ENCODE data around the gene SLCO2A1. TPM values are rescaled to one million over a fixed set of nuclear protein-coding genes. Genes with fewer than 3 reads are reported as not detected.

The SLCO2A1 gene
- total and polyA plus RNA-seq, 8 donors = 1.9 to 121 (median 8.8) TPM

DNA sequence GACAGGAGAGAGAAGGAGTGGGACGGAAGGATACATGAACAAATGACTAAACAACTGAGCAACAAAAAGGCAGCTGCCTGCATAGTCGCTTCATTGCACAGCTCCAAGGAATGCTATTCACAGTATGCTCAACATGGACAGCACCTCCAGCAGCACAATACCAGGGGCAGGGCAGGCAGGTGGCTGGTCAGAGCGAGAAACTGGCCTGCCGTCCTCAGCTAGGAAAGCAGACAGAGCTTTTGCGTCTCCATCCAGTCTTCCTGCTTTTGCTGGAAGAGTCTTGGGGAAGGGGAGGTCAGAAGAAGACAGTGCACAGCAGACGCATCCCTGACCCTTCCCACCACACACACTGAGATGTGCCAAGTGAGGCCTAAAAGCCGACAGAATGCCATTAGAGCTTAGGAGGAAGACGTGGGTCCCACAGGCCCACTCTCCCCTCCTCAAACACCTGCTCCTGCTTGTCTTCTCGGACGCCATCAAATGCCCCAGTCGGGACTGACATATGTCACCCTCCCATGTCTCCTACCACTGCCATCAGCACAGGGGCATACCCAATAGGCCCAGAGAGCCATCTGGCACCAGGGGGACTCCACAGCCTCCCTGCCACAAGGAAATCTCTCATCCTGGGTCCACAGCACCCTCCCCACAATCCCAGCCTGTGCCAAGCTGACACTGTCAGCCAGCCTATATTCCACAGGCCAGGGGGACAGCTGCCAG is 137.9 kb downstream of the SLCO2A1 start:
- H3K4me1 ChIP-seq = peaks cover 19 to 25% (median 24%) of the 10 kb centered on the region in 4 donors
- peaks cover 0 to 29% (median 18%) of the 10 kb centered on the region in 3 donors for H3K27me3 ChIP-seq
- H3K4me3 ChIP-seq = no peak overlapping the region
- DNase-seq = no peak
- no peak for TF ChIP-seq POLR2A (IDR thresholded peaks at IDR 0.05)
- TF ChIP-seq, protein P1, sequence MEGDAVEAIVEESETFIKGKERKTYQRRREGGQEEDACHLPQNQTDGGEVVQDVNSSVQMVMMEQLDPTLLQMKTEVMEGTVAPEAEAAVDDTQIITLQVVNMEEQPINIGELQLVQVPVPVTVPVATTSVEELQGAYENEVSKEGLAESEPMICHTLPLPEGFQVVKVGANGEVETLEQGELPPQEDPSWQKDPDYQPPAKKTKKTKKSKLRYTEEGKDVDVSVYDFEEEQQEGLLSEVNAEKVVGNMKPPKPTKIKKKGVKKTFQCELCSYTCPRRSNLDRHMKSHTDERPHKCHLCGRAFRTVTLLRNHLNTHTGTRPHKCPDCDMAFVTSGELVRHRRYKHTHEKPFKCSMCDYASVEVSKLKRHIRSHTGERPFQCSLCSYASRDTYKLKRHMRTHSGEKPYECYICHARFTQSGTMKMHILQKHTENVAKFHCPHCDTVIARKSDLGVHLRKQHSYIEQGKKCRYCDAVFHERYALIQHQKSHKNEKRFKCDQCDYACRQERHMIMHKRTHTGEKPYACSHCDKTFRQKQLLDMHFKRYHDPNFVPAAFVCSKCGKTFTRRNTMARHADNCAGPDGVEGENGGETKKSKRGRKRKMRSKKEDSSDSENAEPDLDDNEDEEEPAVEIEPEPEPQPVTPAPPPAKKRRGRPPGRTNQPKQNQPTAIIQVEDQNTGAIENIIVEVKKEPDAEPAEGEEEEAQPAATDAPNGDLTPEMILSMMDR (IDR thresholded peaks at IDR 0.05) = no peak
- H3K9me3 ChIP-seq = no peaks in the 10 kb centered on the region
- WGBS, 5 donors = 87 to 96% (median 93%) methylated on average over 10 to 11 of the region's 11 CpGs
- H3K36me3 ChIP-seq = no peaks in the 10 kb centered on the region
- no peak overlapping the region for H3K27ac ChIP-seq
- intact Hi-C loops (cut with DNase I; ENCODE audit: low total_unique reads) = no loop called here

DNA sequence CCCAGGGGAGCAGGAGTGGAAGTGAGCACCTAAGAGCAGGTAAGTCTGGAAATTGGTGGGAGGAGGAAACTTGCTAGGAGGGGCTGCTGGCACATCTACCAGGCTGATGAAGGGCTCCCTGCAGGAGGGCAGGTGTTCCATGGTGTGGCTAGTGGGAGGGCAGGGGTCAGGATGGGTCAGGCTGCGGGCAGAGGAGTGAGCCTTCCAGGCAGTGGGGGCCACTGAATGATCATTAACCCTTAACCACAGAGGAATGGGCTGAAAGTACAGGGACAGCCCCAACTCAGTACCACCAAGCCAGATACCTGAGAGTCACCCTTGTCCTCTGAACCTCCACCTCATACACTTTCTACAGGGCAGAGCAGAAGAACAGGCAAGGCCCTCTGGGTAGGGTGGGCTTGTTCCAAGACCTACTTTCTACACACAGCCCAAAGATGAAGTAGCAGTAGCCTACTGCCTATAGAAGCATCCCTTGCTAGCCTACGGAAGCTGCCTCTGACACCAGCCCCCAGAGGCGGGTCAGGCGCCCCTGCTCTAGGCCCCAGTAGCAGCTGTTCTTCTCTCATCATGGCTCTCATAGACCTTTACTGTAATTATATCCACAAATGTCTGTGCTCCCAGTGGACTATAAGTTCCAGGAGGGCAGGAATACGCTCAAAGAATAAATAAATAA is 138.6 kb downstream of the SLCO2A1 start:
- no peaks in the 10 kb centered on the region for H3K9me3 ChIP-seq

DNA sequence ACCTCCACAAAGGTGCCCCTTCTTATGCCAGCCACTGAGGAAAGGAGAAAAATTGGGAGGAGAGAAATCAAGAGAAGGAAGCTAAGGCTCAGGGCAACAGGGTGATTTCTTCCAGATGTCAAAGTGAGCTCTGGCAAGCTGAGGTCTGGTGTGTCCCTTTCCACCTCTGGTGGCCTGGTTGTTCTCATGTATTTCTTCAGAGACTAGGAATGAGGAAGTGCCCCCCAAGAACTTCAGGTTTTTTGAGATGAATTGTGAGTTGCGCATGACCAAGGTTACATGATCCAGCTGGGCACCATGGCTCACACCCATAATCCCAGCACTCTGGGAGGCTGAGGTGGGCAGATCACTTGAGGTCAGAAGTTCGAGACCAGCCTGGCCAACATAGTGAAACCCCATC is 139.7 kb downstream of the SLCO2A1 start:
- Histone ChIP-seq H3K27ac (no peak overlapping the region), H3K36me3 (no peaks in the 10 kb centered on the region), H3K9me3 (no peaks in the 10 kb centered on the region), H3K27me3 (peaks cover 0 to 12% (median 5%) of the 10 kb centered on the region in 3 donors), H3K4me3 (no peak overlapping the region), H3K4me1 (peaks cover 8 to 11% (median 10%) of the 10 kb centered on the region in 4 donors)
- TF ChIP-seq POLR2AphosphoS5 (IDR thresholded peaks at IDR 0.05) (no peak), POLR2A (IDR thresholded peaks at IDR 0.05) (no peak), EP300 (IDR thresholded peaks at IDR 0.05) (no peak)
- TF ChIP-seq, protein P1 (IDR thresholded peaks at IDR 0.05) = no peak
- intact Hi-C loops (cut with DNase I; ENCODE audit: low total_unique reads) = no loop called here
- DNase-seq = no peak
- WGBS, 5 donors = 85 to 95% (median 90%) methylated on average over 2 of the region's 2 CpGs

More for the DNA sequence above, 138.6 kb downstream of the SLCO2A1 start:
- no peak for TF ChIP-seq POLR2A (IDR thresholded peaks at IDR 0.05)
- H3K4me1 ChIP-seq = peaks cover 15 to 22% (median 20%) of the 10 kb centered on the region in 4 donors
- DNase-seq = no peak
- intact Hi-C loops (cut with DNase I; ENCODE audit: low total_unique reads) = no loop called here
- no peaks in the 10 kb centered on the region for H3K36me3 ChIP-seq
- no peak overlapping the region for H3K27ac ChIP-seq
- 85 to 96% (median 95%) methylated on average over 5 of the region's 5 CpGs for WGBS, 5 donors
- H3K27me3 ChIP-seq = peaks cover 0 to 23% (median 14%) of the 10 kb centered on the region in 3 donors
- no peak overlapping the region for H3K4me3 ChIP-seq

DNA sequence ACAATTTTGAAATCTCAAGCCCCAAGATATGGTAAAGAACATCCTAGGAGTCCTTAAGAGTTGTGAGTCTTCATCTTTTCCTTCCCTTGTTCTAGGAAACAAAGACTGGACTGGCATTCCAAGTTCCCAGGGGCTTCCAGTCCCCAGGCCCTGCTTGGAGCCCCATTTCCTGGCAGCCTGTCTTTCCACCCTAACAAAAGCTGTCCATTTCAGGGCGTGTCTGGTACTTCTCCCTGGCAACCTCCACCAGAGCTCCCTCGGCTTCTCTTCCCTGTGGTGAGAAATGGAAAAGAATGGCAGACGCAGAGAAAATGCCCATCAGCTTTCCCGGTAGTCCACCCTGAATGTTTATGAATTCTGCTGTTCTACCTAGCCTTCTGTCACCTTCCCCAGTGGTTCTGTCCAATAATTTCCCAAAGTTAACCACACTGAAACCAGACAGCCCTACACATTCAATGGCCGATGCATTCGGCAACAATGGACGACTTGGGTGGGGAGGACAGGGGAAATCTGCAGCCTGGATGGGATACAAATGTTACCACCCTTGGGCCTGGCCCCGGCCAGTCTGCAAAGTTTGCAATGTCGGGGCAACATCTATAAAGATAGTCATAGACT is 140.9 kb downstream of the SLCO2A1 start:
- no peak overlapping the region for H3K4me3 ChIP-seq
- H3K4me1 ChIP-seq = peaks cover 0 to 4% (median 0%) of the 10 kb centered on the region in 4 donors
- intact Hi-C loops (cut with DNase I; ENCODE audit: low total_unique reads) = no loop called here
- no peak for DNase-seq
- no peaks in the 10 kb centered on the region for H3K9me3 ChIP-seq
- 90 to 94% (median 92%) methylated on average over 9 of the region's 9 CpGs for WGBS, 5 donors
- no peak overlapping the region for H3K27ac ChIP-seq
- TF ChIP-seq POLR2A (IDR thresholded peaks at IDR 0.05) = no peak
- no peak for TF ChIP-seq EP300 (IDR thresholded peaks at IDR 0.05)
- TF ChIP-seq, protein P1 (IDR thresholded peaks at IDR 0.05) = no peak
- TF ChIP-seq POLR2AphosphoS5 (IDR thresholded peaks at IDR 0.05) = no peak
- H3K27me3 ChIP-seq = no peaks in the 10 kb centered on the region
- no peaks in the 10 kb centered on the region for H3K36me3 ChIP-seq
